K562 (cell line): Measurements from ENCODE around the gene RERE. TPM values are rescaled to one million over a fixed set of nuclear protein-coding genes. Genes with fewer than 3 reads are reported as not detected.

Source experiments
- BRF1 ChIP-seq: IDR thresholded peaks from 3 replicates; pipeline ENCODE4 v1.6.1; 2011; ENCODE audit warnings: borderline replicate concordance, mild to moderate bottlenecking; ENCODE audit not compliant: insufficient read length; ENCODE audit errors: extremely low read depth
- CEBPG ChIP-seq, 3 experiments: fragments of 200-800 bp in 1 of 3; sonication (Bioruptor generic) in 1 of 3; sonication (generic) in 1 of 3; formaldehyde crosslinking in 1 of 3; IDR thresholded peaks in 2 of 3; conservative IDR thresholded peaks in 1 of 3; 2 replicates each; pipeline versions ENCODE4 v1.6.1 to v1.8.0; 2016 to 2022; ENCODE audit warnings: missing compliant biosample characterization in 2 of 3, missing genetic modification characterization in 2 of 3, mild to moderate bottlenecking in 1 of 3, missing genetic modification reagents in 1 of 3
- CHD4 ChIP-seq: fragments of 200-600 bp; sonication (generic); IDR thresholded peaks from 3 replicates; pipeline ENCODE4 v1.6.1; 2012; ENCODE audit warnings: low read depth, mild to moderate bottlenecking, mixed read lengths, low read length, inconsistent platforms; ENCODE audit not compliant: insufficient read depth, insufficient replicate concordance, poor library complexity, severe bottlenecking
- HDAC8 ChIP-seq: fragments of 450-650 bp; IDR thresholded peaks from 2 replicates; pipeline ENCODE4 v1.6.1; 2016; ENCODE audit warnings: mild to moderate bottlenecking, missing genetic modification characterization, moderate library complexity, missing compliant biosample characterization
- HNRNPL ChIP-seq: fragments of 200-400 bp; formaldehyde crosslinking; IDR thresholded peaks from 2 replicates; pipeline ENCODE4 v1.6.1; 2017; ENCODE audit warnings: low read depth, mild to moderate bottlenecking, low read length
- JUND ChIP-seq, 2 experiments: IDR thresholded peaks; 2 replicates in 1 of 2; 3 replicates in 1 of 2; pipeline ENCODE4 v1.6.1; 2011; ENCODE audit warnings: borderline replicate concordance in 2 of 2, low read depth in 2 of 2, low read length in 2 of 2, improper control_type of control experiment in 1 of 2, missing biosample characterization in 1 of 2, missing genetic modification characterization in 1 of 2, missing genetic modification reagents in 1 of 2
- POLR2H ChIP-seq: IDR thresholded peaks from 2 replicates; pipeline ENCODE4 v1.6.1; 2016; ENCODE audit warnings: missing genetic modification characterization, low read depth, mild to moderate bottlenecking, control low read depth, missing compliant biosample characterization, moderate library complexity
- RBM15 ChIP-seq: fragments of 200-400 bp; formaldehyde crosslinking; IDR thresholded peaks from 2 replicates; pipeline ENCODE4 v1.6.1; 2018; ENCODE audit warnings: mild to moderate bottlenecking, low read length, moderate library complexity; ENCODE audit not compliant: insufficient read depth
- TFAM ChIP-seq: fragments of 250-450 bp; sonication (Bioruptor Pico); conservative IDR thresholded peaks from 2 replicates; pipeline ENCODE4 v1.5.0; 2021; ENCODE audit warnings: mild to moderate bottlenecking, moderate library complexity
- ZBTB12 ChIP-seq: fragments of 250-450 bp; sonication (Bioruptor Pico); IDR thresholded peaks from 2 replicates; pipeline ENCODE4 v1.4.0; 2020
- ZBTB40 ChIP-seq, 2 experiments: fragments of 450-650 bp in 1 of 2; sonication (generic) in 1 of 2; formaldehyde crosslinking in 1 of 2; IDR thresholded peaks; 2 replicates each; pipeline versions ENCODE4 v1.7.1 to v1.9.0; 2016 to 2022; ENCODE audit warnings: inconsistent platforms in 1 of 2, mild to moderate bottlenecking in 1 of 2, missing genetic modification reagents in 1 of 2
- ZNF133 ChIP-seq: fragments of 250-450 bp; sonication (Bioruptor Pico); IDR thresholded peaks from 2 replicates; pipeline ENCODE4 v1.4.0; 2020; ENCODE audit warnings: mild to moderate bottlenecking
- ZNF263 ChIP-seq: sonication (generic); formaldehyde crosslinking; IDR thresholded peaks from 2 replicates; pipeline ENCODE4 v1.8.0; 2022; ENCODE audit warnings: mild to moderate bottlenecking, missing genetic modification reagents, borderline replicate concordance
- ZNF274 ChIP-seq: IDR thresholded peaks from 2 replicates; pipeline ENCODE4 v1.6.1; 2011; ENCODE audit warnings: low read depth, mild to moderate bottlenecking, low read length, moderate library complexity, borderline replicate concordance
- polyA plus RNA-seq, 8 experiments: library from polyadenylated mRNA; depleted of rRNA in 4 of 8; stranded (reverse) in 5 of 8; unstranded in 3 of 8; fragments of >200 nt; fragmentation: Nextera tagmentation in 2 of 8; fragmentation: Illumina TruSeq in 1 of 8; extraction: Ambion mirVana in 2 of 8; extraction: Trizol in 1 of 8; gene quantifications; 2 replicates each; pipeline versions ENCODE4 v1.2.1 to v1.2.3, GENCODE V29; 2011 to 2014; ENCODE audit warnings: inconsistent platforms in 1 of 8, missing spikeins in 1 of 8
- total RNA-seq, 7 experiments: library from RNA; depleted of rRNA in 6 of 7; stranded (reverse); fragments of >200 nt in 6 of 7; fragmentation: Illumina TruSeq in 2 of 7; extraction: Trizol in 2 of 7; gene quantifications; 2 replicates each; pipeline versions ENCODE4 v1.2.1 to v1.2.3, GENCODE V29; 2011 to 2021; ENCODE audit warnings: low replicate concordance in 1 of 7

Gene RERE
- total and polyA plus RNA-seq, 9 of the 15 experiments (the other 6 are each of a cell fraction or from before 2014, with no cell fraction given): 3.0 to 51.5 (median 13.4) TPM

- TF ChIP-seq CEBPG (CRISPR knock-in tag; IDR thresholded peaks at IDR 0.05) (no peak), CEBPG (tag; conservative IDR thresholded peaks at IDR 0.05 in 1 of 2, IDR thresholded peaks at IDR 0.05 in 1 of 2) (no peak), RBM15 (no peak), TFAM (no peak), ZBTB40 (IDR thresholded peaks at IDR 0.05) (no peak), ZBTB40 (CRISPR knock-in tag; IDR thresholded peaks at IDR 0.05) (no peak), ZBTB12 (CRISPR knock-in tag) (no peak), POLR2H (tag) (no peak), HDAC8 (peak; percentile 81; the same call in 1 of the 2 replicates), ZNF133 (CRISPR knock-in tag) (no peak), HNRNPL (peak; percentile 95), ZNF263 (CRISPR knock-in tag) (no peak; the same call in 1 of the 2 replicates), JUND (IDR thresholded peaks at IDR 0.05; ENCODE audit: borderline replicate concordance, low read depth, low read length) (peak; percentile 46), JUND (tag; IDR thresholded peaks at IDR 0.05; ENCODE audit: borderline replicate concordance, low read depth, low read length) (peak; percentile 56; the same call in 1 of the 3 replicates), ZNF274 (no peak), BRF1 (no peak), CHD4 (no peak)
Measured at GRCh38 chr1:8702850-8703810, 114.3 kb downstream of the RERE start (continued).
